Ovary (tissue), 9 donors: ENCODE data around the gene PLXNB2. TPM values are rescaled to one million over a fixed set of nuclear protein-coding genes. Genes with fewer than 3 reads are reported as not detected.

Experiments used
- DNase-seq, 5 donors: peaks; one replicate each; pipeline ENCODE4 v3.0.0-alpha.2; 2019 to 2020
- H3K27ac ChIP-seq, 2 donors: fragments of 200-600 bp; one replicate each; pipeline versions ENCODE4 v1.5.1 to v1.8.0; 2019 to 2022
- H3K27me3 ChIP-seq: fragments of 200-600 bp; one replicate; pipeline ENCODE4 v1.8.0; 2022
- H3K36me3 ChIP-seq: fragments of 200-600 bp; sonication (generic); one replicate; pipeline ENCODE4 v1.5.1; 2019
- H3K4me1 ChIP-seq: one replicate; pipeline ENCODE4 v1.8.1; 2013; ENCODE audit warnings: mild to moderate bottlenecking, moderate library complexity; ENCODE audit not compliant: insufficient read depth
- H3K4me3 ChIP-seq: fragments of 200-600 bp; sonication (generic); one replicate; pipeline ENCODE4 v1.5.1; 2017
- H3K9me3 ChIP-seq, 2 donors: fragments of 200-600 bp in 1 of 2; sonication (generic) in 1 of 2; one replicate each; pipeline versions ENCODE4 v1.5.1 to v1.8.1; 2013 to 2019; ENCODE audit warnings: mild to moderate bottlenecking in 1 of 2, moderate library complexity in 1 of 2
- CTCF ChIP-seq, 3 donors: fragments of 450-650 bp in 2 of 3; fragments of 200-600 bp in 1 of 3; IDR thresholded peaks; one replicate each; pipeline versions ENCODE4 v1.5.1 to v1.8.0; 2016 to 2022; ENCODE audit warnings: antibody characterized with exemption in 3 of 3, mild to moderate bottlenecking in 1 of 3
- EP300 ChIP-seq: sonication (generic); formaldehyde crosslinking; IDR thresholded peaks from one replicate; pipeline ENCODE4 v1.6.1; 2017; ENCODE audit warnings: antibody characterized with exemption
- POLR2A ChIP-seq: fragments of 450-650 bp; IDR thresholded peaks from one replicate; pipeline ENCODE4 v1.6.1; 2017; ENCODE audit warnings: antibody characterized with exemption, mild to moderate bottlenecking, moderate library complexity
- WGBS, 3 donors: extraction: QIAGEN DNeasy Blood & Tissue Kit in 1 of 3; methylation state at CpG; one replicate each; pipeline versions ENCODE4 v1.1.5 to v1.1.7; 2013 to 2017; 5-methylcytosine and 5-hydroxymethylcytosine counted together
- intact Hi-C, 4 donors: fragments of 100-400 bp; cut with DNase I; formaldehyde crosslinking; loops; one replicate each; pipeline versions ENCODE4 v1.11.0 to v1.15.1; 2022 to 2023
- polyA plus RNA-seq, 2 donors: library from polyadenylated mRNA; stranded (reverse); fragments of 200-250 nt in 1 of 2; fragments of 350-450 nt in 1 of 2; fragmentation: Illumina TruSeq in 1 of 2; extraction: RNeasy Lipid Tissue Mini Kit (QIAGEN cat#74804) in 1 of 2; gene quantifications; one replicate each; pipeline ENCODE4 v1.2.3, GENCODE V29; 2013 to 2014
- total RNA-seq, 7 donors: library from RNA; depleted of rRNA in 2 of 7; stranded (reverse); fragments of >200 nt in 2 of 7; fragmentation: NEBNext Ultra II Directional in 3 of 7; extraction: Animal tissue kit (Norgen Biotek cat#: 25700) in 3 of 7; gene quantifications; one replicate each; pipeline versions ENCODE4 v1.1.0 to v1.2.4, GENCODE V29; 2016 to 2023
- donor health status: DM: no; HTN: no; CAD: no; lungs with moderate emphysema.
- donor health status: DM: no; HTN: no; CAD: no.
- donor health status: Bipolar disorder and iron deficiency.
- donor health status: DM: yes; HTN: yes; CAD: no.
- donor health status: DM: no; HTN: no; CAD: no.
- donor health status: DM: yes; HTN: yes; CAD: no.

The PLXNB2 gene
- total and polyA plus RNA-seq, 9 donors, result 26.5 to 274 (median 205) TPM

GRCh38 chr22:50289151-50289941 lies 18.1 kb downstream of the PLXNB2 start:
- Histone ChIP-seq H3K4me1 (peaks cover 17% of the 10 kb centered on the region), H3K27ac (no peak overlapping the region), H3K27me3 (no peaks in the 10 kb centered on the region), H3K4me3 (no peak overlapping the region), H3K36me3 (no peaks in the 10 kb centered on the region), H3K9me3 (no peaks in the 10 kb centered on the region)
- TF ChIP-seq CTCF (IDR thresholded peaks at IDR 0.05) (no peak), EP300 (no peak), POLR2A (no peak)
- intact Hi-C loops, result no loop called here
- 87 to 91% (median 89%) methylated on average over 48 to 57 of the region's 57 CpGs for WGBS, 3 donors
- no peak for DNase-seq

GRCh38 chr22:50287731-50288130 lies 19.7 kb downstream of the PLXNB2 start:
- TF ChIP-seq CTCF (IDR thresholded peaks at IDR 0.05), result no peak
- no peak for TF ChIP-seq POLR2A
- no peak for TF ChIP-seq EP300
- Histone ChIP-seq H3K4me3 (no peak overlapping the region), H3K27ac (no peak overlapping the region), H3K27me3 (no peaks in the 10 kb centered on the region), H3K36me3 (no peaks in the 10 kb centered on the region), H3K4me1 (peaks cover 5% of the 10 kb centered on the region), H3K9me3 (no peaks in the 10 kb centered on the region)
- no peak for DNase-seq
- intact Hi-C loops, result no loop called here
- 91 to 94% (median 92%) methylated on average over 23 to 31 of the region's 31 CpGs for WGBS, 3 donors

- Histone ChIP-seq H3K27me3 (no peaks in the 10 kb centered on the region), H3K27ac (no peak overlapping the region), H3K4me3 (no peak overlapping the region), H3K36me3 (no peaks in the 10 kb centered on the region), H3K4me1 (no peaks in the 10 kb centered on the region), H3K9me3 (no peaks in the 10 kb centered on the region)
- no peak for DNase-seq
- no peak for TF ChIP-seq EP300
- TF ChIP-seq POLR2A, result no peak
- TF ChIP-seq CTCF (IDR thresholded peaks at IDR 0.05), result no peak
- WGBS, 3 donors, result 82 to 86% (median 84%) methylated on average over 40 of the region's 40 CpGs
- intact Hi-C loops, result no loop called here
Measured at GRCh38 chr22:50286701-50287318, 20.6 kb downstream of the PLXNB2 start.

GRCh38 chr22:50286275-50286674 lies 21.2 kb downstream of the PLXNB2 start:
- Histone ChIP-seq H3K27ac (no peak overlapping the region), H3K27me3 (no peaks in the 10 kb centered on the region), H3K4me3 (no peak overlapping the region), H3K9me3 (no peaks in the 10 kb centered on the region), H3K4me1 (no peaks in the 10 kb centered on the region), H3K36me3 (no peaks in the 10 kb centered on the region)
- WGBS, 3 donors, result 85 to 91% (median 86%) methylated on average over 14 to 21 of the region's 21 CpGs
- intact Hi-C loops, result no loop called here
- DNase-seq, result no peak
- TF ChIP-seq CTCF (IDR thresholded peaks at IDR 0.05) (no peak), POLR2A (no peak)
